Type B pancreatic cell (in vitro differentiated cells): ENCODE data around the gene S100A16. TPM values are rescaled to one million over a fixed set of nuclear protein-coding genes. Genes with fewer than 3 reads are reported as not detected.

Experiments
- DNase-seq: peaks from one replicate; pipeline ENCODE4 v3.0.0; 2021; ENCODE audit warnings: mixed read lengths; ENCODE audit not compliant: unreplicated experiment; ENCODE audit errors: extremely low spot score
- H3K27ac Mint-ChIP-seq: 2 replicates; pipeline ENCODE4 v1.8.0; 2021; ENCODE audit warnings: mild to moderate bottlenecking, mixed read lengths
- H3K27me3 Mint-ChIP-seq: 2 replicates; pipeline ENCODE4 v1.8.0; 2021; ENCODE audit warnings: mixed read lengths
- H3K36me3 Mint-ChIP-seq: 2 replicates; pipeline ENCODE4 v1.8.0; 2021; ENCODE audit warnings: mixed read lengths
- H3K4me1 Mint-ChIP-seq: one replicate; pipeline ENCODE4 v1.8.0; 2021; ENCODE audit warnings: mixed read lengths; ENCODE audit not compliant: unreplicated experiment
- H3K4me3 Mint-ChIP-seq: 2 replicates; pipeline ENCODE4 v1.8.0; 2021; ENCODE audit warnings: mild to moderate bottlenecking, mixed read lengths
- H3K9me3 Mint-ChIP-seq: 2 replicates; pipeline ENCODE4 v1.8.0; 2021; ENCODE audit warnings: mixed read lengths
- total RNA-seq: library from RNA; stranded (reverse); gene quantifications from 2 replicates; pipeline ENCODE4 v1.2.1, GENCODE V29; 2021; ENCODE audit warnings: low replicate concordance
- TF ChIP-seq, protein P1 (sequence below): fragments of 200-600 bp; sonication (generic); conservative IDR thresholded peaks from 2 replicates; pipeline ENCODE4 v1.5.0; 2021; ENCODE audit warnings: antibody characterized with exemption, mild to moderate bottlenecking

Gene S100A16
- total RNA-seq, 1 donor from 2014 or later: 173 TPM

DNA sequence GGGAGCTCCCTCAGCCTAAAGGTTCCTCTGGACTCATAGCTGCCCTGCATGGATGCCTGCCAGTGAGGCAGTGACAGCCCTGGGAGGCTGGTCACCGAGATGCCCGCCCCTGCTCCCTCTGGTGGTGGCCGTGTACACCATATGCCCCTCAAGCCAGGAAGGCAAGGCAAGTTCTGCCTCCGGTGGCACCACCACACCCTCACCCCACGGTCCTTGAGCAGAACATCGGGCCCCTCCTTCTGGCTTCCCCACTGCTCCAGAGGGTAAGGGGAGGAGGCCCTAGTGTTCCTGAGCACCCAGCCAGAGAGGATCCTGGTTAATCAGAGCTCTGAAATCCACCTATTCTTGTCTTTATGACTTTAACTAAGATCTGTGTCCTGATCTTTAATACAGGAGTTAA lies 4.7 kb upstream of the S100A16 start:
- TF ChIP-seq, protein P1, sequence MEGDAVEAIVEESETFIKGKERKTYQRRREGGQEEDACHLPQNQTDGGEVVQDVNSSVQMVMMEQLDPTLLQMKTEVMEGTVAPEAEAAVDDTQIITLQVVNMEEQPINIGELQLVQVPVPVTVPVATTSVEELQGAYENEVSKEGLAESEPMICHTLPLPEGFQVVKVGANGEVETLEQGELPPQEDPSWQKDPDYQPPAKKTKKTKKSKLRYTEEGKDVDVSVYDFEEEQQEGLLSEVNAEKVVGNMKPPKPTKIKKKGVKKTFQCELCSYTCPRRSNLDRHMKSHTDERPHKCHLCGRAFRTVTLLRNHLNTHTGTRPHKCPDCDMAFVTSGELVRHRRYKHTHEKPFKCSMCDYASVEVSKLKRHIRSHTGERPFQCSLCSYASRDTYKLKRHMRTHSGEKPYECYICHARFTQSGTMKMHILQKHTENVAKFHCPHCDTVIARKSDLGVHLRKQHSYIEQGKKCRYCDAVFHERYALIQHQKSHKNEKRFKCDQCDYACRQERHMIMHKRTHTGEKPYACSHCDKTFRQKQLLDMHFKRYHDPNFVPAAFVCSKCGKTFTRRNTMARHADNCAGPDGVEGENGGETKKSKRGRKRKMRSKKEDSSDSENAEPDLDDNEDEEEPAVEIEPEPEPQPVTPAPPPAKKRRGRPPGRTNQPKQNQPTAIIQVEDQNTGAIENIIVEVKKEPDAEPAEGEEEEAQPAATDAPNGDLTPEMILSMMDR: peak; percentile 70
- Mint-ChIP-seq H3K4me1 (peaks cover 23% of the 10 kb centered on the region), H3K27ac (peak overlapping the region; percentile 39), H3K9me3 (no peaks in the 10 kb centered on the region), H3K4me3 (no peak overlapping the region), H3K36me3 (no peaks in the 10 kb centered on the region), H3K27me3 (no peaks in the 10 kb centered on the region)
- DNase-seq: no peak

DNA sequence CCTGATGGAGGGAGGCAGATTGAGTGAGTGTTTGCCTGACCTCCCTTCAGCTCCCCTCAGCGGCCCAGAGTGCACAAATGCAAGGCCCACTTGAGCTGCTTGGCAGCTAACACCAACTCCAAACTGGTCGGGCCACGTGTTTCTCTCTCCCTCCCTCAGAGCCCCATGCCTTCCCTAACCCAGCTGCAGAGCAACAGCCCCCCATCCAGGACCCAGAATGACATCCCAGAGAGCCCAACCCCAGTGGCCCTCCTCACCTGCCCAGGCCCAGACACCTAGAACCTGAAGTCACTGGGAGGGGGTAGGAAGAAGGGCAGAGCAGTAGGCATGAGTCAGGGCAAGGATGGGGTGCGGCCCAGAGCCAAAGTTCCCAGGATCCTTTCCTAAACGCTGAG lies 4.0 kb upstream of the S100A16 start:
- no peaks in the 10 kb centered on the region for H3K27me3 Mint-ChIP-seq
- H3K36me3 Mint-ChIP-seq: no peaks in the 10 kb centered on the region
- no peak for DNase-seq
- H3K9me3 Mint-ChIP-seq: no peaks in the 10 kb centered on the region
- H3K27ac Mint-ChIP-seq: peak overlapping the region; percentile 90
- H3K4me3 Mint-ChIP-seq: no peak overlapping the region
- peaks cover 27% of the 10 kb centered on the region for H3K4me1 Mint-ChIP-seq
- TF ChIP-seq, protein P1: no peak

DNA sequence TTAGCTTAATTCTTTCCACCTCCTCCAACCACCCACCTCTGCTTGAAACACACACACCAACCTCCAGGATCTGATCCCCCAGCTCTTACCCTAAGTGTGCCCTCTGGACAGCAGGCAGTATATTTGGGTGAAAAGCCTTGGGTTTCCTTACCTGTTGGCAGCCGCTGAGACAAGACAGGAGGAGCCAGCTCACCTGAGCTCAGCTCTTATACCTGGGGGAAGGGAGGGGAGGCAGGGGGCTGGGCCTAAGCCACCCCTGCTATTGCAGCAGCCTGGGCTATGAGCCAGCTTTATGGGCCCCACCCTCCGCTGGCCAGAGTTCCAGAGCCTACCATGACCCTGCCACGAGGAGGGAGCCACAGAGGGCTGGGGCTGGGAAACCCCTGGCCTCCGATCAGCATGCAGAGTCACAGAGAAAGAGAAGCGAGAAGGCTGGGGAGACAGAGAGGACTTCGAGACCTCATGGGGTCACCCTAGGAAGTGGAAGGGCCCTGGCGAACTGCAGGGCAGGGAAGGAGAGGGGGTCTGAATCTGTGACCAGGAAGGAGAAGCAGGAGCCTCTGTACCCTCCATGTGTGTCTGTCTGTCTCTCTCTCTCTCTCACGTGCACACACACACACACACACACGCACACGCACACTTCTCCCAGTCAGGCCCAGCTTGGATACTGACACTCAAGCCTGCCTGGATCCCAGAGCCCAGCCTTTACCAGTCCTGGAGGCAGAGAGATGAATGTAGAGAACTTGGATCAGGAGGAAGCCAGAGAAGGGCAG lies 3.4 kb upstream of the S100A16 start, which contains the start of gene S100A14:
Gene S100A14, minus strand, starts transcription at position 182 of the 773 bp plus-strand sequence. CDS start 467 bp downstream, outside the sequence.
- no peaks in the 10 kb centered on the region for H3K27me3 Mint-ChIP-seq
- no peak for DNase-seq
- H3K9me3 Mint-ChIP-seq: no peaks in the 10 kb centered on the region
- TF ChIP-seq, protein P1: no peak
- H3K27ac Mint-ChIP-seq: peak within 1 kb of the TSS; percentile 90
- no peaks in the 10 kb centered on the region for H3K36me3 Mint-ChIP-seq
- H3K4me1 Mint-ChIP-seq: peaks cover 32% of the 10 kb centered on the region
- H3K4me3 Mint-ChIP-seq: peak within 1 kb of the TSS; percentile 85

DNA sequence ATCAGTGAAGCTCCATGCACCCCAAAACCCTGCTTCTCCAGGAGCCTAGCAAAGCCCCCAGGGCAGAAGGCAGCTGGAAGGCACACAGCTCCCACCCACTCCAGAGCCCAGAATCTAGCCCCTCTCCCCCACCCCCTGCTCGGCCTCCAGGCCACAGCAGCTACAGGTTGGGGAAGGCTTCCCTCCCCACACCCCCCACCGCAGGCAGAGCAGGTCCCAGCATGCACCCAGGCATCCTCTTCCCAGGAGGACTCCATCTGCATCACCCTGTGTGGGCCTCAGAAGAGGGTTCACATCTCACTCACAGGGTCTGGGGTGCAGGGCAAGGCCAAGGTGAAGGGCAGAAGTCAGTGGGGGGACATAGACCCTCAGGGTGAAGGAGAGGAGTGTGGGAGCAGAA lies 2.5 kb upstream of the S100A16 start:
- Mint-ChIP-seq H3K9me3 (no peaks in the 10 kb centered on the region), H3K27me3 (no peaks in the 10 kb centered on the region), H3K4me1 (peaks cover 34% of the 10 kb centered on the region), H3K4me3 (peak overlapping the region; percentile 85), H3K27ac (no peak overlapping the region), H3K36me3 (no peaks in the 10 kb centered on the region)
- TF ChIP-seq, protein P1: no peak
- DNase-seq: no peak

DNA sequence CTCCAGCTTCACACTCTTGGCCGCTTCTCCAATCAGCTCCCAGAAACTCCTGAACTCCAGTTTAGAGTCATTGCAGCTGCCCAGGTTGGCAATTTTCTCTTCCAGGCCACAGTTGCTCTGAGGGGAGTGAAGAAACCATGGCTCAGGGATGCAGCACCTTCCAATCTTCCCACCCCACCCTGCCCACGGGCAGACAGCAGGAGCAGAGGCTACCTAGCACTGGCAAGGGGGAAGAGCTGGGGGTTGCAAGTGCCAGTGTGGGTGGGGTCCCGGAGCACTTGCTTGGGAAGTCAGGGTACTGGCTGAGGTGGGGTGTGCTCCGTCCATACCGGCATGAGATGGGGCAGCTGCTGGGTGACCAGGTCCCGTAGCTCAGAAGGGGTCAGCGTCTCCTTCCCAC lies 2.0 kb upstream of the S100A16 start:
- no peak for DNase-seq
- Mint-ChIP-seq H3K4me3 (peak overlapping the region; percentile 85), H3K27me3 (no peaks in the 10 kb centered on the region), H3K27ac (peak overlapping the region; percentile 54), H3K36me3 (no peaks in the 10 kb centered on the region), H3K9me3 (no peaks in the 10 kb centered on the region), H3K4me1 (peaks cover 37% of the 10 kb centered on the region)
- TF ChIP-seq, protein P1: no peak
